GM12801 (cell line): ENCODE measurements around the gene CLTRN.

Source experiments
- CTCF ChIP-seq: IDR thresholded peaks from one replicate; pipeline ENCODE4 v1.5.1; 2011; ENCODE audit warnings: control low read depth; ENCODE audit not compliant: insufficient read length; ENCODE audit errors: extremely low read depth

The CLTRN gene

GRCh38 chrX:15681433-15681832 is 16.8 kb upstream of the CLTRN start:
- TF ChIP-seq CTCF: no peak

- TF ChIP-seq CTCF: no peak
These were observed 15.8 kb upstream of the CLTRN start for GRCh38 chrX:15680401-15680800.

GRCh38 chrX:15679246-15679645 is 14.6 kb upstream of the CLTRN start:
- TF ChIP-seq CTCF: no peak

GRCh38 chrX:15678339-15678738 is 13.7 kb upstream of the CLTRN start:
- no peak for TF ChIP-seq CTCF

- TF ChIP-seq CTCF: no peak
These were observed 12.3 kb upstream of the CLTRN start for GRCh38 chrX:15676886-15677285.

GRCh38 chrX:15675490-15675921 is 10.9 kb upstream of the CLTRN start:
- no peak for TF ChIP-seq CTCF

GRCh38 chrX:15674841-15675489 is 10.4 kb upstream of the CLTRN start:
- TF ChIP-seq CTCF: no peak
